ACHN (cell line): ENCODE results near the gene TMEM106C.
A peak's percentile ranks its signal among the peaks of the same experiment; 100 is the strongest.
"Not testable (repeated sequence)": the region's sequence is repeated elsewhere in the genome, so short reads cannot be mapped to it uniquely, and the experiment has no call there.

Experiments used
- DNase-seq: peaks from one replicate; pipeline ENCODE4 v3.0.0-alpha.2; 2015
- in situ Hi-C: cut with HindIII; loops from 2 replicates; pipeline ENCODE4 v1.10.0; 2017; ENCODE audit warnings: low sequenced_read_pairs, low pct_ligation_motif_present, low pct_unique_long_range_greater_than_20kb

Gene TMEM106C

DNA sequence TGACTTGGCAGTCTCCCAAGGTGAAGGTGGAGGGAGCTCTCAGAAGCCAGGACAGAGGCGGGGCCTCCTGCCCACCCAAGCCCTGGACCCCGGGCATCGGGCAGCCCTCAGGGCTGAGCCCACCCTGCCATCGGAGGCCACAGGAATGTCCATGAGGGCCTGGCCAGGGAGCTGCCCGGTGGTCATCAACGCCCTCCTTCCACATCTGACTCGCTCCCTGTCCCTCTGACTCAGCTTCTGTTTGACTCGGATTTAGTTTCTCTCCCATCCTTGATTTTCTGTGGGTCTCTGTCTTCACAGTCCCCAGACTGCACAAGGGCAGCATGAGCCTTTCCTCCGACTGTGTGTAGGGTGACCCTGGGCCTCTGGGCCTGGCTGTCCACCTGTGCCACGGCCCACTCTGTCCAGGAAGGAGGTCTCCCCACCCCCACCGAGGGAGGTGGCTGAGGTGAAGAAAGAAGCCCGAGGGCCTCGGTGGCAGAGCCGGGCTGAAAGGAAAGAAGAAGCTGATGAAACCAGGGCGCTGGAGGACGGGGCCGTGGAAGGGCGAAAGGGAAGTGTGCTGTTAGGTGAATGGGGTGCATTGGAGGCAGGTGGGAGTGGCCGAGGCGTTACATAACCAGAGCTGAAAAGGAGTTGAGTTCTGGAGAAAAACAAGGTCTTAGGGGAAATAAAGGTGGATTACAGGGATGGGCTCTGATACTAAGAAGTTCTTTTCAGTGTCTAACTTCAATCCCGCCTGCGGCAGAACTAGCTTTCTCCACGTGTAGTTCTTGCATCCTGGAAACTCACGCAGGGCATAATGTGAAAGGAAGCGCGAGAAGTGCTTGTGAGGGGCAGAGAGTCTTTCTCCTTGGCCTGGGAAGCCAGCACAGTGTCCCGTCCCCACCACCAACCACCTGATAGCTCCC, 16.7 kb upstream of the TMEM106C start:
- in situ Hi-C loops = no loop called here
- peak; percentile 28 for DNase-seq

DNA sequence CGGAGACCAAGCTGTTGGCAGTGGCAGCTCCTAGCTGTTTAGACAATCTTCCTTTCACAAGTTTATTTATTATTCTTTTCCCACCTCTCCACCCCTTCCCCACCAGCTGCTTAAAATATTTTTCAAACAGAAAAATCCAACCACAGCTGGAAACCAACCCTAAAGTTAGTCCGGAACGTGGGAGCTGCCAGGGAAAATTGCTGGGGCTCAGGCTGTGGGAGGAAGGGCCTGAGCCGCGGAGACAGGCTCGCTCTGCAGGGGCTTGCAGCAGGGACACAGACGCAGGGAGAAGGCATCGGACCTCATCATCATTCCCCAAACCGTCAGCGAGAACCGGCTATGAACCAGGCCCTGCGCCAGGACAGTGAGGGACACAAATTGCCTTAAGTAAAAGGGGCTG, 16.1 kb upstream of the TMEM106C start:
- DNase-seq = no peak
- in situ Hi-C loops = no loop called here

DNA sequence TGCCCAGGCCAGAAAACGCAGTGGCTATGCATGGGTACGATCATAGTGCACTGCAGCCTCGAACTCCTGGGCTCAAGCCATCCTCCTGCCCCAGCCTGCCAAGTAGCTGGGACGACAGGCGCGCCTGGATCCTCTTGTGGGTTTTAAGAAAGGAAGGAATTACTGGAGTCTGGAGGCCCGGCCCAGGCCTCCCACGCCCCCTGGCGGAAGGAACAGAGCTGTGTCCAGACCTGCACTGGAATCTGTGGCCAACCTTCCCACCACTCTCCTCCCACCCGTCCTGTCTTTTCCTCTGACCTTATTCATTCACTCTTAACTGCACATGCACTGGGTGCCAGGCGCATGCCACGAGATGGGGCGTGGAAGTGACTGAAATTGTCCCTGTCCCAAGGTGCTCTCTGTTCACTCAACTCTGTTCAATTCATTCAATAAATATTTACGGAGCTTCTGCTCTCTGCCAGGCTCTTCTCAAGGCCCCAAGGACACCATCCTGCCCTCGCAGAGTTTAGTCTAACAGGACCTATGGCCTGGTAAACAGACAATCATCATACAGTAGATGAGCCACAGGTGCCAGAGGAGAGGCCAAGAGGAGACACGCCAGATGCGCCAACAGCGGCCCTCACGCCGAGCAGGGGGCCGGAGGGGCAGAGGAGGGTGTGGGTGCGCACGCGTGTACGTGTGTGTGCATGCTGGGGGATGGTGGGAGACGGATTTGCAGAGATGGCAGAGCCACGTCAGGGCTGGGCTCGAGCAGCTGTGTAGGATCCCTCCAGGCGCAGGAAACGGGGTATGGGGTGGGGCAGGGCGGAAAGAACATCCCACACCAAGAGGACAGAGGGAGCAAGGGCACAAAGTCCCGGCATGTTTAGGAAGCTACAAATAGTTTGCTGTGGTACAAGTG, 13.7 kb upstream of the TMEM106C start:
- in situ Hi-C loops = no loop called here

DNA sequence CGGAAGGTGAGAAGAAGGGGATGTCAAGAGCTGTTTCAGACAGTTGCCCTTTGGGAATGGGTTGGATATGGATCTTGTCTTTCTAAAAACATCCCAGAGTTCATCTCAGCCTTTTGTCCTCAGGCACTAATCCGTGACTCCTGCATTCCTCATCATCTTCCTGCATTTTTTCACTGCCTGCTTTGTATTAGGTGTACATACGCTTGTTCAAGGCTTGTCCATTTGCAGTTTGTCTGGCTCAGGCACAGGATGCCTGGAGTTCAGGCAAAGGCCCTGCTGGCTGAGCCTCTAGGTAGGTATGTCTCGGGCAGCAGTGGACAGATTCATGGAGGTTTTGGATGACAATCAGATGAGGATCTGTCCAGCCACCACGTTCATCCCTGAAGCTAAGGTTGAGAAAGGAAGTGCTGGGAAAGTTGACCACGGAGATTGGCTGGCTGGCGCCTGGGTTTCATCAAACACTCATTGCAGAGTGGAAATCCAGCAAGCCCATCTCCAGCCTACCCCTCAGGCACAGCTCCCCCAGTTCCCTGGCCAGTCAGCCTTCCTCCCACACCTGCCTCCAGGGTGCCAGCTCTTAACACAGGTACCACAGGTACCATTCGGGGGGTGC, 12.4 kb upstream of the TMEM106C start:
- in situ Hi-C loops = no loop called here

More for the DNA sequence above, 13.7 kb upstream of the TMEM106C start:
- DNase-seq = peak; percentile 88

DNA sequence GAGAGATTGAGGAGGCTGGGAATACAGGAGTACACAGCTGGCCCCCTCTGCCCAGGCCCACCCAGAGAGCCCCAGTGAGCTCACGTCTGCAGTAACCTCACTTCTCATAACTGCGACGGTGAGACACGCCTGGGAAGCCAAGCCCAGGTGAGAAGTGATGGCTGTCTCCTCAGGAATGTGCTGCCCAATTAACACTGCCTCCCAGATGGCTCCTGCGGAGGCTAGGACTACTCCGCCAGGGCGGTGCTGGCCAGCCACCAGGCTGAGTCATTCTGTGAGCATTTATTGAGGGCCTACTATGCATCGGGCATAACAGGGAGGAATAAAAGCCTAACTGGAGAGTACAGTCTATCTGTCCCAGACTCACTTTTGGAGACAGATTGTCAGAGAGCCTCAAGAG, 9.3 kb upstream of the TMEM106C start:
- in situ Hi-C loops = no loop called here
- no peak for DNase-seq

More for the DNA sequence above, 12.4 kb upstream of the TMEM106C start:
- no peak for DNase-seq

DNA sequence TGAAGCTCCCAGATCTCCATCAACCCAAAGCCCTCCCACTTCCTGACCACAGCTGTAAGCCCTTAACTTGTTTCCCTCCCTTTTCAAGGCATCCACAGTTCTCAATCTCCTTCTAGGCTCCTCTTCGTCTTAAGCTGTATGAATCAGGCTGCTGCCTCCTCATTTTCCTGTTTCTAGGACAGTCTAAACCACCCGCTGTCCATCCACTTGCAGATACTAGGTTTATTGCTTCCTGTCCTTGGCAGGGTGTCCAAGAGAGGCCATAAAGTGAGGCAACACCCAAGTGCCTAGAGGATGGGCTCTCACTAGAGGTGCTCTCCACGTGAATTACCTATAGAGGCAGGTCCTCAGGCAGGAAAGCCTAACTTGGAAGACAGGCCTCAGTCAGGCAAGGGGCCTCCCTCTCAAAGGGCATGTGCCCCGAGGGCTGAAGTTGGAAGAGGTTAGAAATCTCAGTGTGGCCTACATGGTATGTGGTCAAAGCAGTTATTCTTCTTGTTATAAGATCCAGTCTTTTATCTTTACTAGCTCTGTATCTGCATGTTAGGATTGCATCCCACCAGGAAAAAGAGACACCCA, 8.8 kb upstream of the TMEM106C start:
- in situ Hi-C loops = no loop called here

DNA sequence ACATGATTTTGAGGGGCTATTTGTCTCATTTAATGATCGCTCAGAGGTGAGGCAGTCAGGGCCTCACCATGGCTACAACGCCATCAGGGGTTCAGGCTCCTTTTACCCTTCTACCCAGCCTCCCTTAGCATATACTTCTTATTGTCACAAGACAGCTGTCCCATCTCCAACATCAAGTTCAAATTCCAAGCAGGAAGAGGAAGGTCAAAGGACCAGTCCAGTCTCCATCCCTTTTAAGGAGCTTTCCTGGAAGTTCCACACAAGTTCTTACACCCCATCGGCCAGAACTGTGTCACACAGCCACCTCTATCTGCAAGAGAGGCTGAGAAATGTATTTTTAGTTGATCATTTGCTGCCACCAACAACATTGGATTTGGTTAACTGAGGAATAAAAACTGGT, 8.3 kb upstream of the TMEM106C start:
- no peak for DNase-seq
- in situ Hi-C loops = no loop called here

More for the DNA sequence above, 8.8 kb upstream of the TMEM106C start:
- no peak for DNase-seq

DNA sequence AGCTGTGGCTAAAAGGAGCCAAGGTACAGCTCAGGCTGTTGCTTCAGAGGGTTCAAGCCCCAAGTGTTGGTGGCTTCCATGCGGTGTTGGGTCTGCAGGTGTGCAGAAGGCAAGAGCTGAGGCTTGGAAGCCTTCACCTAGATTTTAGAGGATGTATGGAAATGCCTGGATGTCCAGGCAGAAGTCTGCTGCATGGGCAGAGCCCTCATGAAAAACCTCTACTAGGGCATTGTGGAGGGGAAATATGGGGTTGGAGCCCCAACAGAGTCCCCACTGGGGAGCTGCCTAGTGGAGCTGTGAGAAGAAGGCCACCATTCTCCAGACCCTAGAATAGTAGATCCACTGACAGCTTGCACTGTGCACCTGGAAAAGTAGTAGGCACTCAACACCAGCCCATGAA, 5.7 kb upstream of the TMEM106C start:
- DNase-seq, in situ Hi-C loops: not testable (repeated sequence)

DNA sequence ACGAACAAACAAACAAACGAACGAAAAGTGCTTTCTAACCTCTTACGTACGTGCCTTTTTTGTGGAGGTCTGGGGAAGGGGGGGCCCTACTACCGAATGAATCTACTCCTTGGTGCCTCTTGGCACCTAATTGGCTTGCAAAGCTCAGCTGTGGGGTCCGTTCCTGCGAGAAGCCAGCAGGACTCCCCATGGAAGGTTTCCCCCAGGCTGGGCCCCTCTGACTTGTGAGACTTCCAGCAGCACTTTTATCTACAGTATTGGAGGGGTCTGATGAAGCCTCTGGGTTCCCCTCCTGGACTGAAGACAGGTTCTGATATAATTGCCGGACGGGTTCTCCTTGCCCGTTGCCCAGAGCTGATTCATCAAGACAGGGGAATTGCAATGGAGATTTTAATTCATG, 1.2 kb upstream of the TMEM106C start:
- DNase-seq = no peak
- in situ Hi-C loops = no loop called here

DNA sequence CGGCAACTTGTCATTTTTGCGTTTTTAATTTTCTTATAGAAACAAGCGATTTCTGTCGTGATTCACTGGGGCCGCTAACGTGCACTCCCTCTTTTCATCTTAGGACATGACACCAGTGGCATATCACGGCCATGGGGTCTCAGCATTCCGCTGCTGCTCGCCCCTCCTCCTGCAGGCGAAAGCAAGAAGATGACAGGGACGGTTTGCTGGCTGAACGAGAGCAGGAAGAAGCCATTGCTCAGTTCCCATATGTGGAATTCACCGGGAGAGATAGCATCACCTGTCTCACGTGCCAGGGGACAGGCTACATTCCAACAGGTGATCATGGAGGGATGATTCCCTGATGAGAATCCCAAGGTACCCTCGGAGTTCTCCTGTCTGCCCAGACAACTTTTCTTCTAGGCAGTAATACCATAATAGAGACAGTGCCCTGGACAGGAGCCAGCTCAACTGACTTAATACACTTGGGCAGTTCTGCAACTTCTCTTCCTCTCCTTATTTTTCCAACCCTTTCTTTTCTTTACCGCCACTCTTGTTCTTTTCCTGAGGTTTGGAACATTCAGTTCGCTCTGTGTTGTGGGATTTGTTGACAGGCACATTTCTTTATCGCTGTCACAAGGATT, 821 bp downstream of the TMEM106C start:
- peak; percentile 17 for DNase-seq
- in situ Hi-C loops = no loop called here

DNA sequence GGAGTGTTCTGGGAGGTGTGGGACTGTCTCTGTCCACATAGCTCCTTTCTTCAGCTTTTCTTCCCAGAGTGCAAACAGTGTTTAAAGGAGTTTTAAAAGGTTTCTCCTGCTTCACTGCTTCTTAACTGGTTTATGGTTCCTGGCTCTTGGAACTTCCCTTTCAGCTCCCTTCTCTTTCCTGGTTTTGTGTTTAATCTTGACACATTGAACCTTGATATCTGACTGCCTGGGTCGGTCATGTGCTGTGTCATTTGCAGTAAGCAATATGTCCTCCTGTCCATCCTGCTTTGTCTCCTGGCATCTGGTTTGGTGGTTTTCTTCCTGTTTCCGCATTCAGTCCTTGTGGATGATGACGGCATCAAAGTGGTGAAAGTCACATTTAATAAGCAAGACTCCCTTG, 2.2 kb downstream of the TMEM106C start:
- in situ Hi-C loops = no loop called here
- no peak for DNase-seq

DNA sequence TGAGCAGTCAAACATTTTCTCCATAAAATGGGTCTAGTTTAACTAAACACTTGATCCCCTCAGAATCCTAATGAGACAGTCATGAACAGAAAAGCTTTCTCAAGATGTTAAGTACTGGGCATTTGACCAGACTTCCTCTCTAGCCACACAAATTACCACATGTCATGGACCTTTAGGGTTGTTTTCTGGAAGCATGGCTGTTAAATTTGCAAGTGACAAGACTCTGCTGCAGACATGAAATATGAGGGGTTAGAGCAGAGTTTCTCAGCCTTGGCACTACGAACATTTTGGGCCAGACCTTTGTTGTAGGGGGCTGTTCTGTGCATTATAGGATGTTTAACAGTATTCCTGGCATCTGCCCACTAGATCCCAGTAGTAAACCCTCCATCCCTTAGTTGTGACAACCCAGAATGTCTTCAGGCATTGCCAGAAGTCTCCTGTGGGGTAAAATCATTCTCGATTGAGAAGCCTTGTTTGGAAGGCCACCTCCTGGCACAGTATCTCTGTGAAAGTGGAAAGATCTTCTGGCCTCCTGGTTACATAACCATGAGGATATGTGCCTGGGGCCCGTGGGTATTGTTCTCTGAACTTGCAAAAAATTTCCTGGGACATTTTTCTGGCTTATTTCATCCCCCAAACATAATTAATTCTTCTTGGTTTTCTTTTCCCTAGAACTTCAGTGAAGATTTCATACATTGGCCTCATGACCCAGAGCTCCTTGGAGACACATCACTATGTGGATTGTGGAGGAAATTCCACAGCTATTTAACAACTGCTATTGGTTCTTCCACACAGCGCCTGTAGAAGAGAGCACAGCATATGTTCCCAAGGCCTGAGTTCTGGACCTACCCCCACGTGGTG, 4.3 kb downstream of the TMEM106C start:
- DNase-seq = no peak
- in situ Hi-C loops = no loop called here

DNA sequence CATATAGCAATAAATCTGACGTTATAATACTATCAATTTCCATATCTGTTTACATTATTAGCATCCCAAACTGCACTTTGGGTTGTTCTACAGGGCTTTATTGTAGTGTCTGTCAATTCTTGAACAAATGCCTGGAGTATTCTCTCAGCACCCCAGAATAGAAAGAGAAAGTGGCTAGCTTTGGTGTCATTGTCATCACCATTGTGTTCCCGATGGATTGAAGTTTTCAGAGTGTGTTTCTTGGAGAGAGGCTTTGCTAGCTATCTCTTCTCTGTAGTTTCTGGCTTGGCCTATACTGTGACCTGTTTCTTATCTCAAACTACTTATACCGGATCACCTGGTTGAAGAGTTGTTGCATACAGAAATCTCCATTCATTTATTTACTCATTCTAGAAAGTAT, 6.4 kb downstream of the TMEM106C start:
- no peak for DNase-seq
- in situ Hi-C loops = no loop called here

DNA sequence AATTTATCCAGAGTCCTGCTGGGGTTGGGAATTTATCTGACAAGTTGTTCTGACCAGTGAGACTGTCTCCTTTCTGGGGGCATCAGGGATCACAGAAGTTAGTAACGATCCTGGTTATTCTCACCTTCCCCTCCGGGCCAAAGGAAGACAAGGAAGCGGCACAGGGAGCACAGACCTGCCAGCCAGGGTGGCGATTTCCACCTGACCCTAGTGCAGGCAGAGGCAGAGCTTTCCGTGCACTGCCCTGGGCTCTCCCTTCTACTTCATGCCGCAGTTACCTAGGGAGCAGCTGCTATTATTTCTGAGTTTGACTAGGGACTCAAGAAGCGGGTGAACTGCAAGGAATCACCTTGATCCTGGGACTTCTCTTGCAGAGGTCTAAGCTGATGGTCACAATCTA, 7.4 kb downstream of the TMEM106C start:
- in situ Hi-C loops = no loop called here

DNA sequence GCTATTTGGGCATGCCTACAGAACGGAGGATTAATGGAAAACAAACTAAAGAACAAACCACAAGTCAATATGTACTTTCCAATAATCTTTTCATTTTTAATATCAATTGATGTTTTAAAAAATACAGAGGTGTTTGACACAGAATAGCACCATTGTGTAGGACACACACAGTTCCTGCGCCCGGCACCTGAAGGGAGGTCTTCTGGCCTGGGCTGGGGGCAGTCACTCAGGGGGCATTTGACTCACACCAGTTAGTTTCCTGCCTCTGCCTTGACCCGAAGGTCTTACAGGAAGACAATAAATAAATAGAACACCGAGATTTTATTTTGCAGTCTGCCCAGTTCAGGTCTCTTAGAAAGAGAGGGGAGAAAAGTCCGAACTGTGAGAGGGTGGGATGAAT, 9.5 kb downstream of the TMEM106C start:
- no peak for DNase-seq
- in situ Hi-C loops = no loop called here

More for the DNA sequence above, 7.4 kb downstream of the TMEM106C start:
- DNase-seq = no peak

DNA sequence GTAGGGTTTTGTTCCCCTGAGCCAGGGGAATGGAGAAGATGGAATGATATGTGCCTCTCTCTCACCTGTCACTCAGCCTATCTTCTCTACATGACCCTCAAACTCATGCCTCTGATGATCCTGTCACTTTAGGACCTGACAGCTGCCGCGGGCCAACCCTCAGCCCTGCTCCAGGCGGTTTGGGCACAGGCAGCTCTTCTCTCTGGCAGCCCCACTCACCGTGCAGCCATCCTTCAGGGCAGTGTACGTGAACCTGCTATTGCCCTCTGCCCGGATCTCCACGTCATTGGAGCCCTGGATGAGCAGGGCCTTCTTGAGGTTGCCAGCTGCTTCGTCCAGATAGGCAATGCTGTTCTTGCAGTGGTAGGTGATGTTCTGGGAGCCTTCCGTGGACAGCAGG, 10.5 kb downstream of the TMEM106C start:
- no peak for DNase-seq
- in situ Hi-C loops = no loop called here

DNA sequence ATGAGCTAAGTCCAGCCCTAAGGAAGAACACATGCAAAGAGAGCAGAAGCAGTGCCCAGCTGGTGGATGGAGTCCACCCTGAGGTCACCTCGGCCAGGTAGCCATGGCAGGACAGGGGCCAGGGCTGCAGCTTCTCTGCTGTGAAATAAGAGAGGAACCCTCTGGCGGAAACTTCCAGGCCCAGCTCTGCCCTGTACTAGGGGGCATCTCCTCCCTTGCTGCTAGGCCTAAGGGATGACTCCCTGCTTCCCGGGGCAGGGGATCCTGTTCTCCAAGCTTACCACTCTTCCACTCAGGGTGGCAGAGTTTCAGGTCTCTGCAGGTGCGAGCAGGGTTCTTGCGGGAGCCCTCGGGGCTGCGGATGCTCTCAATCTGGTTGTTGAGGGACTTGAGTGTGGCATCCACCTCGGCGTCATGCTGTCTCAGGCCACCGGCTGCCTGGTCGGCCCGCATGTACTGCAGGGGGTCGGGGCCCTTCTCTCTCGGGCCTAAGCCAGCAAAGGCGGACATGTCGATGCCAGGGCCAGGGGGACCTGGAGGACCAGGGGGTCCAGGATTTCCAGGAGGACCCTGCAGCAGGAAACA, 11.7 kb downstream of the TMEM106C start:
- DNase-seq = no peak
- in situ Hi-C loops = no loop called here
